PC-3 (cell line): ENCODE data around the gene LMBR1. TPM values are rescaled to one million over a fixed set of nuclear protein-coding genes. Genes with fewer than 3 reads are reported as not detected.
"Not testable (repeated sequence)": the region's sequence is repeated elsewhere in the genome, so short reads cannot be mapped to it uniquely, and the experiment has no call there.

ENCODE experiments used
- ATAC-seq: fragments of 200-7000 bp; cut with Tn5 transposase; 2 replicates; pipeline ENCODE4 v1.9.1; 2020; ENCODE audit warnings: mild to moderate bottlenecking, moderate library complexity
- BruUV-seq: library from RNA; stranded (reverse); fragments of 400-500 nt; replicated peaks from 2 replicates; lab custom pipeline; 2021; lab: Mats Ljungman, UMichigan
- CTCF ChIA-PET: fragments of 300-600 bp; sonication (Branson Sonifier 250); formaldehyde crosslinking; loops from one replicate; lab custom pipeline; 2022; ENCODE audit warnings: antibody characterized with exemption; lab: Charles Lee
- POLR2A ChIA-PET: fragments of 300-600 bp; sonication (Branson Sonifier 250); formaldehyde crosslinking; loops from one replicate; lab custom pipeline; 2022; ENCODE audit warnings: antibody characterized with exemption; ENCODE audit not compliant: unreplicated experiment; lab: Charles Lee
- DNase-seq: peaks from one replicate; pipeline ENCODE4 v3.0.0-alpha.2; 2015
- H2AFZ ChIP-seq: fragments of 300-600 bp; sonication (generic); 2 replicates; pipeline ENCODE4 v1.6.0; 2016; ENCODE audit warnings: antibody characterized with exemption, low read length
- H3F3A ChIP-seq: fragments of 300-600 bp; sonication (generic); one replicate; pipeline ENCODE4 v1.6.0; 2017; ENCODE audit warnings: antibody characterized with exemption, low read length, control low read depth, mild to moderate bottlenecking; ENCODE audit not compliant: unreplicated experiment
- H3K27ac ChIP-seq: fragments of 300-600 bp; sonication (generic); 2 replicates; pipeline ENCODE4 v1.5.1; 2016; ENCODE audit warnings: mild to moderate bottlenecking, low read length
- H3K27me3 ChIP-seq: fragments of 300-600 bp; sonication (generic); 2 replicates; pipeline ENCODE4 v1.6.1; 2016; ENCODE audit warnings: low read length, mixed read lengths
- H3K36me3 ChIP-seq: fragments of 300-600 bp; sonication (generic); 2 replicates; pipeline ENCODE4 v1.6.1; 2016; ENCODE audit warnings: low read depth, mixed run types, low read length, mixed read lengths
- H3K4me1 ChIP-seq: fragments of 300-600 bp; sonication (generic); 2 replicates; pipeline ENCODE4 v1.5.1; 2016; ENCODE audit warnings: low read length; ENCODE audit not compliant: insufficient read depth
- H3K4me2 ChIP-seq: fragments of 300-600 bp; sonication (generic); 2 replicates; pipeline ENCODE4 v1.6.0; 2016; ENCODE audit warnings: low read length
- H3K4me3 ChIP-seq: fragments of 300-600 bp; sonication (generic); 2 replicates; pipeline ENCODE4 v1.5.1; 2016; ENCODE audit warnings: mild to moderate bottlenecking, low read length, mixed read lengths
- H3K79me2 ChIP-seq: fragments of 300-600 bp; sonication (generic); 2 replicates; pipeline ENCODE4 v1.6.1; 2017; ENCODE audit warnings: low read length, mixed read lengths
- H3K9ac ChIP-seq: fragments of 300-600 bp; sonication (generic); 2 replicates; pipeline ENCODE4 v1.6.0; 2016; ENCODE audit warnings: mild to moderate bottlenecking, low read length
- H3K9me2 ChIP-seq: fragments of 300-600 bp; sonication (generic); replicated peaks from 2 replicates; pipeline ENCODE4 v1.6.1; 2016; ENCODE audit warnings: mixed run types, low read length, mixed read lengths
- H3K9me3 ChIP-seq: fragments of 300-600 bp; sonication (generic); 2 replicates; pipeline ENCODE4 v1.6.1; 2016; ENCODE audit warnings: low read length, mixed read lengths
- H4K20me1 ChIP-seq: fragments of 300-600 bp; sonication (generic); 2 replicates; pipeline ENCODE4 v1.6.1; 2016; ENCODE audit warnings: low read length, mixed read lengths
- EZH2 ChIP-seq: fragments of 300-600 bp; sonication (generic); IDR thresholded peaks from one replicate; pipeline ENCODE4 v1.6.1; 2017; ENCODE audit warnings: antibody characterized with exemption, mild to moderate bottlenecking, low read length; ENCODE audit not compliant: unreplicated experiment
- EZH2phosphoT487 ChIP-seq: fragments of 300-600 bp; sonication (generic); IDR thresholded peaks from 2 replicates; pipeline ENCODE4 v1.6.1; 2018; ENCODE audit warnings: mild to moderate bottlenecking, antibody characterized with exemption, low read length, borderline replicate concordance
- intact Hi-C: fragments of 100-400 bp; cut with micrococcal nuclease; formaldehyde crosslinking; loops from 2 replicates; pipeline ENCODE4 v1.9.0; 2023
- total RNA-seq: library from RNA; depleted of rRNA; stranded (reverse); fragments of >200 nt; gene quantifications from 2 replicates; pipeline ENCODE4 v1.2.3, GENCODE V29; 2014
- TF ChIP-seq, protein P1 (sequence below): fragments of 300-600 bp; sonication (generic); conservative IDR thresholded peaks from 2 replicates; pipeline ENCODE4 v1.5.1; 2017; ENCODE audit warnings: antibody characterized with exemption, low read depth, mild to moderate bottlenecking, low read length

LMBR1 gene
- total RNA-seq, 1 experiment from 2014 or later: 61.7 TPM

DNA sequence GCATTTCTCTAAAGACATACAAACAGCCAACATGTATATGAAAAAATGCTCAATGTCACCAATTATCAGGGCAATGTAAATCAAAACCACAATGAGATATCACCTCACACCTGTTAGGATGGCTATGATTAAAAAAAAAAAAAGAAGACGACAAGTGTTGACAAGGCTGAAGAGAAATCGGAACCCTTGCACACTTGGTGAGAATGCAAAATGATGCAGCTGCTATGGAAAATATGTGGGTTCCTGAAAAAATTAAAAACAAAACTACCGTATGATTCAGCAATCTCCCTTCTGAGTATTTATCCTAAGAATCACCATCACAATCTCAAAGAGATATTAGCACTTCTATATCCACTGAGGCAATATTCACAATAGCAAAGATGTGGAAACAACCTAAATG lies 11.3 kb downstream of the LMBR1 start:
- intact Hi-C loops: no loop called here
- H3K4me1 ChIP-seq: no peaks in the 10 kb centered on the region
- ATAC-seq (no peak), DNase-seq (no peak)
- no peak overlapping the region for H3K9ac ChIP-seq
- H3K79me2 ChIP-seq: peaks cover 75% of the 10 kb centered on the region
- BruUV-seq: no TSS peak
- H3K36me3 ChIP-seq: no peaks in the 10 kb centered on the region
- H3F3A ChIP-seq: no peaks in the 10 kb centered on the region
- TF ChIP-seq EZH2phosphoT487 (no peak), EZH2 (no peak)
- TF ChIP-seq, protein P1, sequence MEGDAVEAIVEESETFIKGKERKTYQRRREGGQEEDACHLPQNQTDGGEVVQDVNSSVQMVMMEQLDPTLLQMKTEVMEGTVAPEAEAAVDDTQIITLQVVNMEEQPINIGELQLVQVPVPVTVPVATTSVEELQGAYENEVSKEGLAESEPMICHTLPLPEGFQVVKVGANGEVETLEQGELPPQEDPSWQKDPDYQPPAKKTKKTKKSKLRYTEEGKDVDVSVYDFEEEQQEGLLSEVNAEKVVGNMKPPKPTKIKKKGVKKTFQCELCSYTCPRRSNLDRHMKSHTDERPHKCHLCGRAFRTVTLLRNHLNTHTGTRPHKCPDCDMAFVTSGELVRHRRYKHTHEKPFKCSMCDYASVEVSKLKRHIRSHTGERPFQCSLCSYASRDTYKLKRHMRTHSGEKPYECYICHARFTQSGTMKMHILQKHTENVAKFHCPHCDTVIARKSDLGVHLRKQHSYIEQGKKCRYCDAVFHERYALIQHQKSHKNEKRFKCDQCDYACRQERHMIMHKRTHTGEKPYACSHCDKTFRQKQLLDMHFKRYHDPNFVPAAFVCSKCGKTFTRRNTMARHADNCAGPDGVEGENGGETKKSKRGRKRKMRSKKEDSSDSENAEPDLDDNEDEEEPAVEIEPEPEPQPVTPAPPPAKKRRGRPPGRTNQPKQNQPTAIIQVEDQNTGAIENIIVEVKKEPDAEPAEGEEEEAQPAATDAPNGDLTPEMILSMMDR: no peak
- no peaks in the 10 kb centered on the region for H3K9me3 ChIP-seq
- no peak overlapping the region for H3K4me3 ChIP-seq
- CTCF ChIA-PET: no interaction called here
- no peaks in the 10 kb centered on the region for H3K27me3 ChIP-seq
- no peaks in the 10 kb centered on the region for H3K9me2 ChIP-seq
- H3K27ac ChIP-seq: no peak overlapping the region
- POLR2A ChIA-PET: interaction anchor here (0.7 kb wide), 1 partner anchor 156 kb away, joined by 6 read pairs; no protein-coding TSS in a partner anchor
- H2AFZ ChIP-seq: no peak overlapping the region
- no peaks in the 10 kb centered on the region for H4K20me1 ChIP-seq
- no peak overlapping the region for H3K4me2 ChIP-seq

DNA sequence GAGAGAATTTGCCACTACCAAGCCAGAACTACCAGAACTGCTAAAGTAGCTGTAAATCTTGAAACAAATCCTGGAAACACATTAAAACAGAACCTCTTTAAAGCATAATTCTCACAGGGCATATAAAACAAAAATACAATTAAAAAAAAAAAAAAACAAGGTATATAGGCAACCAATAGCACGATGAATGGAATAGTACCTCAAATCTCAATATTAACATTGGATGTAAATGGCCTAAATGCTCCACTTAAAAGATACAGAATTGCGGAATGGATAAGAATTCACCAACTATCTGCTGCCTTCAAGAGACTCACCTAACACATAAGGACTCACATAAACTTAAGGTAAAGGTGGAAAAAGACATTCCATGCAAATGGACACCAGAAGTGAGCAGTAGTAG lies 17.2 kb downstream of the LMBR1 start:
- ATAC-seq: no peak
- BruUV-seq: no TSS peak
- no peaks in the 10 kb centered on the region for H3K9me3 ChIP-seq
- no peaks in the 10 kb centered on the region for H3K4me1 ChIP-seq
- no peak for DNase-seq
- intact Hi-C loops: no loop called here
- CTCF ChIA-PET: no interaction called here
- H3K27me3 ChIP-seq: no peaks in the 10 kb centered on the region
- no peaks in the 10 kb centered on the region for H3F3A ChIP-seq
- no peak overlapping the region for H3K27ac ChIP-seq
- H4K20me1 ChIP-seq: peaks cover 4% of the 10 kb centered on the region; the same call in 1 of the 2 replicates
- TF ChIP-seq EZH2: no peak
- no peak for TF ChIP-seq EZH2phosphoT487
- TF ChIP-seq, protein P1: no peak
- no peak overlapping the region for H3K9ac ChIP-seq
- no peak overlapping the region for H2AFZ ChIP-seq
- peaks cover 60% of the 10 kb centered on the region for H3K79me2 ChIP-seq
- H3K9me2 ChIP-seq: no peaks in the 10 kb centered on the region
- no peak overlapping the region for H3K4me3 ChIP-seq
- H3K36me3 ChIP-seq: no peaks in the 10 kb centered on the region
- H3K4me2 ChIP-seq: no peak overlapping the region
- POLR2A ChIA-PET: interaction anchor here (0.6 kb wide), 1 partner anchor 74 kb away, joined by 3 read pairs; the partner anchor contains the start of gene NOM1

- H3K9me2 ChIP-seq, DNase-seq, intact Hi-C loops, H3K4me3 ChIP-seq, H3F3A ChIP-seq, H3K36me3 ChIP-seq, H3K4me1 ChIP-seq, POLR2A ChIA-PET, H3K27ac ChIP-seq, BruUV-seq, ATAC-seq, H3K9me3 ChIP-seq, CTCF ChIA-PET, H2AFZ ChIP-seq, H3K27me3 ChIP-seq, H3K9ac ChIP-seq, H3K4me2 ChIP-seq: not testable (repeated sequence)
- H3K79me2 ChIP-seq: peaks cover 33% of the 10 kb centered on the region
- H4K20me1 ChIP-seq: peaks cover 11% of the 10 kb centered on the region; the same call in 1 of the 2 replicates
These were observed 24.6 kb downstream of the LMBR1 start for GRCh38 chr7:156868363-156868762.
